ENCODE data around the gene AUTS2.

DNA sequence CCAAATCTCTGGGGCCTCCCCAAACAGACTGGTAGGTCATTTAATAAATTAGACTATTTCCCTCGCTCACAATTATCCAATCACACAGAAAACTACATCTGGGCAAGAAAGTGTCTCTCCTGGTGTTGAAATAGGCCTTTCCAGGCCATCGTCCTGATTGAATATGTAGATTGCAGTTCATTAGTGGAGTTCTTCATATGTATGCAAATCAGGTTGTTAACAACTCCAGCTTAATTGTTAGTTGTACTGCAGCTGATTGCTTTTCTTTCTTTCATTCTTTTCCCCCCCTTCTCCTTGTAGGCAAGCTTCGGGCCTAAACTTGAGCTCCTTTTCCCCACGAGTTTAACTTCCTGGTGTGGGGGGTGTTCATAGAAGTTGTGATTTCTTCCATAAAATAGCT is 1174.6 kb downstream of the AUTS2 start:
- TF ChIP-seq POLR2AphosphoS5 (IDR thresholded peaks at IDR 0.05; ENCODE audit: low read depth, low read length): no peak
- TF ChIP-seq POLR2A (IDR thresholded peaks at IDR 0.05; ENCODE audit: low read depth, low read length): no peak
- TF ChIP-seq TAF1 (IDR thresholded peaks at IDR 0.05; ENCODE audit: low read depth, low read length): no peak
- TF ChIP-seq PAX5 (IDR thresholded peaks at IDR 0.05; ENCODE audit: insufficient read depth, low read length, severe bottlenecking): no peak

Measured in GM12891 (cell line).